GM19395 (cell line): ENCODE measurements around the gene FAM53B.

Source experiments
- ATAC-seq: cut with Tn5 transposase; IDR thresholded peaks from one replicate; pipeline ENCODE4 v1.9.1; 2021; ENCODE audit warnings: mild to moderate bottlenecking, moderate library complexity; ENCODE audit not compliant: unreplicated experiment

Gene FAM53B

GRCh38 chr10:124681626-124682552 is 62.3 kb downstream of the FAM53B start:
- ATAC-seq = no peak

DNA sequence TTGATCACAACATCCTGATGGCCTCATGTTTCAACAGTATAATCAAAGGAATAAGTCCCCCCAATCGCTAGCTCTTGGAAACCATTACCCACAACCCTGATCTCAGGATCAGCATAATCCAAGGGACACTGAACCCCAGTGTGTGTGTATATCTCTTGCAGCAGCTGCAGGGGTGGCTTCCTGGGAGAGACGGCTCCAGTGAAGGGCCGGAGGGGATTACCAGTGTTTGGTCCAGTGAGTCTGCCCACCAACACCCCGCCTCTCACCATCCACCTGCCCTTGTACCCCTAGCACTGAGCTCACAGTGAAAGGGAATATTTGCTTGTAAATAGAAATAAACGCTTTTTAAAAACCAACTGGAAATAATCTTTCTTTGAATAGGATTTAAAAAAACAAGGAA is 63.1 kb downstream of the FAM53B start:
- ATAC-seq = no peak

- no peak for ATAC-seq
These were observed 63.5 kb downstream of the FAM53B start for GRCh38 chr10:124680675-124681074.

DNA sequence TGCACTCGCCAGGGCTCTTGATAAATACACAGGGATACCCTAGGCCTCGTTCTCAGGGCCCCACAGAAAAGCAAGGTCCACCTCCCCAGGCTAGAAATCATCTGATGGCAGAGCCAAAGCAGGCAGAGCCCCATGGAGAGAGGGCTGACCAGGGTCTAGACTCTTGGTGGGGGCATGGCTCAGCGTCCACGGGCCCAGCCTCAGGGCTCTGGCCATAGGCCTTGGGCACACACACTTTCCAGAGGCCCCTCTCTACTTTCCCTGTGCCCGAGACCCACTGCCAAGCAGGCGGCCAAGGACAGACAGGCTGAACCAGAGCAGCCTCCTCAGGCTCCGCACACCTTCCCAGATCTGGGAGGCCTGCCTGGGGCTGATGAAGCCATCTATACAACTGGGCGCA is 64.8 kb downstream of the FAM53B start:
- no peak for ATAC-seq

GRCh38 chr10:124678557-124679240 is 65.5 kb downstream of the FAM53B start:
- ATAC-seq = no peak

- no peak for ATAC-seq
These were observed 66.2 kb downstream of the FAM53B start for GRCh38 chr10:124677749-124678556.

DNA sequence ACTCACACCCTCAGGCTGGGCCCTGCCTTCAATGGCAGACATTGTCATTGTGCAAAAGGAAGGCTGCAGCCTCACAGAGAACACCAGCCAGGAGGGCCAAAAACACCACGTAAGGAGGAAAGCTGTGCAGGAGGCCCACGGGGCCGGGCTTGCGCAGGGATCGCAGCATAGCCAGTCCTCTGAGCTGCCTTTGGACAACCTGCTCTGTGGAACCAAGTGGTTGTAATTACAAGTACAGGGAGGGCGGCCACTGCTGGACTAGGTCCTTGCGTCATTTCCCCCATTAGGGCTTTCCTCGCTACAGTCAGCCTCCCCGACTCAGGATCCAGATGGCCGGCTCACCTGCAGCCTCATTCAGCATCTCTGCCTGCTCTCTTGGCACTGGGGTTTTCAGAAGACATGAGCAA is 66.9 kb downstream of the FAM53B start:
- no peak for ATAC-seq

- ATAC-seq = no peak
These were observed 67.6 kb downstream of the FAM53B start for GRCh38 chr10:124676416-124677062.

GRCh38 chr10:124675824-124676223 is 68.4 kb downstream of the FAM53B start:
- no peak for ATAC-seq

GRCh38 chr10:124675261-124675660 is 68.9 kb downstream of the FAM53B start:
- no peak for ATAC-seq

DNA sequence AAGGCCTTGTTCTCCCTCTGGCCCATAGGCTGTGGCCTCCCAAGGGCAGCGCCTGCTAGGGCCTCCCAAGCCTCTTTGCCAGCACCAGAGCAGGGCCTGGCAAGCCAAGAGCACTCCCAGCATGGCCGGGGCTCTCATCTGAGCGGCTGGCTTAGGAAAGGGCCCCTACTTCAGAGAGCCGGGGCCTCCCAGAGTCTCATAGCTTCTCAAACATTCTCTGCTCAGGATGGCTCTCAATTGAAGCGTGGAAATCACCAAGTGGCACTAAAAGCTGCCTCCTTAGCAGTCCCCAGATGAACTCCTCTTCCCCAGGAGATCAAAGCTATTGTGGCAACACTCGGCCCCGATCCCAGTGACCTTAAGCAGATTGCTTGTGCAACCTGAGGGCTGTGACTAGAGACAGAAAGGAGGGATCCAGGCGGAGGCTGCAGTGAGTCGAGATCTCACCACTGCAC is 69.4 kb downstream of the FAM53B start:
- no peak for ATAC-seq

DNA sequence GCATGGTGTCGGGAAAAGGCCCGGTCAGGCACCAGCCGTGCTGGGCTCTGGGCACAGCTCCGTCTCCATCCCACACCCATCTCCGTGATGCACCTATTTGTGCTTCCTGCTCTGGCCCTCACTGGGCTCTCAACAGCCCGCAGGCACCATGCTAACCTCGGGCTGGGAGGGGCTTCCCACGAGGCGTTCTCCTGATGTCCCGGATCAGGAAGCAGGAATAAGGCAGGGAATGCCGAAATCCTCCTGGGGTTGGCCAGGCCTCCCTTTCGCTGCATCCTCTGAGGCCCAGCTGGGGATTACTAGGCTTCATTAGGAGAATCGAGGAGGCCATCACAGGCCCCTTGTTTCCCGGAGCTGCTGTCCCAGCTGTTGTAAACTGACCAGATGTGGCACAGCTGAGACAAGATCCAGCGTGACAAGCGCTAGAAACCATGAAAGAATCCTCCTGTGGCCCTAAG is 72.0 kb downstream of the FAM53B start:
- ATAC-seq = no peak

- no peak for ATAC-seq
These were observed 72.6 kb downstream of the FAM53B start for GRCh38 chr10:124671486-124672075.

DNA sequence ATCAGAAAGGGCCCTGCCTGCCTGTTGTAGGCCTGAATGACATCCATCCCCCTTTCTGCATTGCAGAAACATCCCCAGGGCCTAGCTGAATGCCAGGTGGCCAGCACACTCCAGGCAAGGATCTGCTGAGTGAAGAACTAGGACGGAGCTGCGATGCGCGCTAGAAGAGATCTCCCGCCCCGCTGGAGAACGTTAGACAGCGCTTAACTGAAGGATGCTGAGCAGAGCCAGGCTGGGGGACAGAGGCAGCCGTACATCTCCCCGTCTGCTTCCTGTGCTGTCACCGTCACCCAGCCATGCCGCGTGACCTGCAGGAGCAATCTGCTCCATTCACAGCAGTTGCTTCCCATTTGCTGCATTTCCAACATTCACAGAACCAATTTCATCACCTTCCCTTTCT is 73.3 kb downstream of the FAM53B start:
- ATAC-seq = no peak

DNA sequence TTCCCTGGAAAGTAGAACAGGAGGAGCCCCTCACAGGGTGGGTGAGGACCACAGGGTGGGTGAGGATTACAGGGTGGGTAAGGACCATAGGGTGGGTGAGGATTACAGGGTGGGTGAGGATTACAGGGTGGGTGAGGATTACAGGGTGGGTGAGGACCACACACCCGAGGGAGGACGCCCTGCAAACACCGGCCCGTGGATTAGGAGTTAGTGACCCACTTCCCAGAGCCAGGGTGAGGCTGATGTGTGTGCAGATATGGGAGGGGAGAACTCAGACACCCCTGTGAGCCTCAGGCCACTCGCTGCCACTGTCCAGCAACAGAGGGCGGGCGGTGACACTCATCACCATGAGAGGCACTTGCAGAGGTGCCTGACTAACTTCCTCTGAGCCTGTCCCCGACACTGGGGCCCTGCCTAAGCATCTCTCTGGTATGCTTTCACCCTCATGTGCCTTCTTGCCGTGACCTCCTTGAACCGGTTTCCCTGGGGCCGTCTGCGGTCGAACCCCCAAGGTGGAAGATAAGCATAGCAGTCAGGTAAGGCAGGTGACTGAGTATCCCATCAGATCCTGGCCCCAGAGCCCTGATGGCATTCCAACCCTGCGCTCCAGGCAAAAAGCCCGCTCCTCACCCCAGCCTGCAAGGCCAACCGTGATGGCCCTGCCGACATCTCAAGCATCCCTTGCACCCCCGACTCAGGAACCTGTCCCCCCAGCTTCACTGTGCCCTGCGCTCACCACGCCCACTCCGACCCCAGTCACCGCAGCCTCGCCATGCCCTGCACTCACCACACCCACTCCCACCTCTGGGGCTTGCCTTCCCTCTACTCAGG is 74.1 kb downstream of the FAM53B start:
- no peak for ATAC-seq

GRCh38 chr10:124669141-124669823 is 74.9 kb downstream of the FAM53B start:
- ATAC-seq = no peak

DNA sequence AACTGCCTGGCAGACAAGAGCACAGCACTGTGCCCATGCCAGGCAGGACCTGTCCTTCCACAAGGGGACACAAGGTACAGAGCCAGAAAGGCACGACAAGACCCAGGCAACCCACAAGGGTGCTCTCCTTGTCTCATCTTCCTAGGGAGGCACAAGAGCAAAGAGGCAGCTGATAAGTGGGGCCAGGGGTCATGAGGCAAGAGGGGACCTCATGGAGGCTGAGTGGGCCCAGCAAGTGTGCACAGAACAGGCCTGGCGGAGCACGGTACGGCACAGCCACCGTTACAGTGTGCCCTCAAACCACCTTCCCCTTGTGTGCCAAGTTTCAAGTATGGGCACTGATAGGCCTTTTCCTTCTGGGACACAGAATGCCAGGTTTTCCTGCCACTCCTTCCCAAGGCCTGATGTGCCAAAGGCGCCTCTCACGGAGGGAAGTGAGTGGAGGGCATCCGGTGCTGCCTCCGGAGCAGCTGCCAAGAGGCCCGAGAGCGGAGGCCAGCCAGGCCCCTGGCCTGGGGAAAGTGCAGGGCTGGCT is 75.6 kb downstream of the FAM53B start:
- ATAC-seq = no peak
